Measurements from ENCODE around the gene AEN.
"Not testable (repeated sequence)": the region's sequence is repeated elsewhere in the genome, so short reads cannot be mapped to it uniquely, and the experiment has no call there.

AEN gene

DNA sequence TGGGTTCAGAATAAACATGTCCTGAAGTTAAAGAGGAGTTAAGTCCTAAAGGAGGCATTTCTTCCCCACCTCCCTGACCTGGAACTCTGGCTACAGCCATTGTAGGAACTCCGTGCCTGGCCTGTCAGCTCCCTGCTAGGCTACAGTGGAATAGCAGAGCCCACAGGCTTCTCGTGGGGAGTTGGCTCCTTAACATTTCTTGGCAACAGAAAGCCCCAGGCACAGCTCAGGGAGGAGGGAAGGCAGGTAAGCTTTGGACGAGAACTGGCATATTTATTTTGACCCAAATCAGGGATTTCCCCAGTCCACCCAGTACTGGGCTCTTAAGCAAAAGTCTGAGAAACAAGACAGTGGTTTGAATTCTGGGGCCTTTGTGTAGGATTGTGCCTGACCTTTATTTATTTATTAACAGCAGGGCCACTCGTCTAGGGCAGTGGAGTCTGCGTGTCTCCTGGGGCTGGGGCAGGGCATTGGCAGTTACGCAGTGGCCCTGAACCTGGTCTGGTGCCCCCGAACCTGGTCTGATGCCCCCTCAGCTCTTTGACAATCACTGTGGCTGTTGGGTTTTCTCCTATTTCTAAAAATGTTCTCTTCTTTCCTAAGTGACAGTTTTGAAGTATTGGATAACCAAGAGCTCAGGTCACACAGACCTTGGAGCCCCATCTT, 9.8 kb downstream of the AEN start:
- DNase-seq (ENCODE audit: low read depth in 2 of 2) = no peak

- DNase-seq (ENCODE audit: low read depth in 2 of 2) = no peak
Observed at GRCh38 chr15:88631464-88632028, 10.4 kb downstream of the AEN start.

DNA sequence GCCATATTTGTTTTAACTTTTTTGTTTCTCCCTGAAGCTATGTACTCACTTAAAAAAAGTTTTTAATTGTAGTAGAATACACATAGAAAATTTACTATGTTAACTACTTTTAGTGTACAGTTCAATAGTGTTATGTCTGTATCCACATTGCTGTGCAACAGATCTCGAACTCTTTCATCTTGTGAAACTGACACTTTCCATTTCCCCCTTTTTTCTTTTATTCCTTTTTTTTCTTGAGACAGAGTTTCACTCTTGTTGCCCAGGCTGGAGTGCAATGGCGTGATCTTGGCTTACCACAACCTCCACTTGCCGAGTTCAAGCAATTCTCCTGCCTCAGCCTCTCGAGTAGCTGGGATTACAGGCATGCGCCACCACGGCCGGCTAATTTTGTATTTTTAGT, 11.7 kb downstream of the AEN start:
- DNase-seq (ENCODE audit: low read depth in 2 of 2) = not testable (repeated sequence)

DNA sequence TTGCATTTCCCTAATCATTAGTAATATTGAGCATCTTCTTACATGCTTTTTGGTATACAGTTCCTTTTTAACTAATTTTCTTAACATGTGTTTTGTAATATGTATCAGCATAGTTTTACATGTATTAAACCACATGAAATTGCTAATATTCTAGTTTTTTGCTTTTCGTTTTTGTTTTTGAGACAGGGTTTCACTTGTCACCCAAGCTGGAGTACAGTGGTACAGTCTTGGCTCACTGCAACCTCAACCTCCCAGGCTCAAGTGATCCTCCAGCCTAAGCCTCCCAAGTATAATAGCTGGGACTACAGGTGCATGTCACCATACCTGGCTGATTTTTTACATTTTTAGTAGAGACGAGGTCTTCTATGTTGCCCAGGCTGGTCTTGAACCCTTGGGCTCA, 13.3 kb downstream of the AEN start:
- no peak for DNase-seq (ENCODE audit: low read depth in 2 of 2)

- no peak for DNase-seq (ENCODE audit: low read depth in 2 of 2)
Observed at GRCh38 chr15:88635318-88635717, 14.2 kb downstream of the AEN start.

DNA sequence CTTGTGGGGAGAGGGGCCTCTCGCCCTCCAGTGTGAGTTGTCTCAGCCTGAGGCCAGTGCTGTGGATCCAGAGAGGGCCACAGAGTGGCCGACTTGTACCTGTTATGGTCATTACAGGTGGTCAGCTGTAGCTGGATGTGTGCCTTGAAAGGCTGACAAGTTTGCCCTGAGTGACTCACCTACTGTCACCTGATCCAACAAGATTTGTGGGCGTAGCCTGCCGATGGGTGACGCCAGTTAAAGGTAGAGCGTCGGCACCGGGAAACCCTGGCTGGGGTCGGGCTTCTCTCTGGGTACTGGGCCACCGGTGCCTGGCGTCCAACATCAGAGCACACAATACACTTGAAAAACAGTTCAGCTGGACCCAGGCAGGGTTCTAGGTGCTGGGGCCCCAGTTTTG, 14.9 kb downstream of the AEN start:
- no peak for DNase-seq (ENCODE audit: low read depth in 2 of 2)

DNA sequence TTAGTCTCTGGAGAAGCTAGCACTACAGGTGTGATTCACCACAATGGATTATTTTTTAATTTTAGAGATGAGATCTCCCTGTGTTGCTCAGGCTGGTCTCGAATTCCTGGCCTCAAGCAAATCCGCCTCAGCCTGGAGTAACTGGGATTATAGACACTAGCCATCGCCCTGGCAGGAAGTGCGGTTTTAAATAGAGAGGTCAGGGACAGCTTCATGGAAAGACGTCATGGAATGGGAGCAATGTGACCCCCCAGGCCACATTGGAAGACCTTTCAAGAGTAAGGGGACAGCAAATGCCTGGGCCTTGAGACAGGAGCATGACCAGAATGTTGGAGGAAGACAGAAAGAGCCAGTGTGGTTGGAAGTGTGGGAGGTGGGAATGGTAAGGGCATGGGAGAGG, 15.5 kb downstream of the AEN start:
- DNase-seq (ENCODE audit: low read depth in 2 of 2) = no peak

- DNase-seq (ENCODE audit: low read depth in 2 of 2) = no peak
Observed at GRCh38 chr15:88637436-88637835, 16.3 kb downstream of the AEN start.

- no peak for DNase-seq (ENCODE audit: low read depth in 2 of 2)
Observed at GRCh38 chr15:88637841-88638625, 16.9 kb downstream of the AEN start.

DNA sequence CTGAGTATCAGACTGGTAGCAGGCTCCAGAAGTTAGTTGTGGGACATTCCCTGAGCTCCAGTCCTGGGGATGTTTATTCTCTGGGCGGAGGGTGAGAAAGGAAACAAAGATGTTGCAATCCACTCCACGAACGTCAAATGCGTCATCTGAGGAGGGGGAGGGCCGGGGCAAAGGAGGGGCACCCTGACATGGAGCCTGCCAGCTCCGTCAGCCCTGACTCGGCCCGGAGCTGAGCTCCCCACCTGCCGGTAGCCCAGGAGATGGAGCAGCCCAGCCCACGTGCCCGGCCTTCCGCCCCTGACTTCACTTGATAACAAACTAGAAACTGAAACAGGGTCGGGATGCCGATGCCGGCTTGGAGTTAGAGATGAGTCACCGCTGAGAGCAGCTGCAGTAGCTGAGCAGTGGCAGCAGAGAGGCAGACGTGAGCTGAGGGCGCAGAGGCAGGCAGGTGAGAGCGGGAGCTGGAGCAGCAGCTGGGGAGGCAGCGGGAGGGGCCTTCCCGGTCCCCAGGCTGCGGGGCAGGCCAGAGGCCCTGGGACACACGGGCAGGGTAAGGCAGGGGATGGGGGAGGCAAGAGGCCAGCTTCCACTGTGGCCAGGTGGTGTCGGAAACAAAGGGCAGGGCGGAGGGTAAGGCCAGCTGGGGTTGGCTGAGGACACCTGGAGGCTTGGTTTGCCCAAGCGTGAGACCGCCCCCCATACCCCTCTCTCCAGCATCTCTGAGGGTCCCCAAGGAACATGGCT, 17.7 kb downstream of the AEN start, which contains the start of gene ISG20:
TSS of gene ISG20 (plus strand) at position 391 of the 747 bp plus-strand sequence. CDS start at position 742, 351 bp downstream.
- DNase-seq (ENCODE audit: low read depth in 2 of 2) = peak; percentile 87 to 94

GRCh38 chr15:88641959-88642452, 20.9 kb downstream of the AEN start:
- no peak for DNase-seq (ENCODE audit: low read depth in 2 of 2)

GRCh38 chr15:88642514-88642913, 21.4 kb downstream of the AEN start:
- not testable (repeated sequence) for DNase-seq (ENCODE audit: low read depth in 2 of 2)

- DNase-seq (ENCODE audit: low read depth in 2 of 2) = no peak
Observed at GRCh38 chr15:88644741-88645140, 23.6 kb downstream of the AEN start.

DNA sequence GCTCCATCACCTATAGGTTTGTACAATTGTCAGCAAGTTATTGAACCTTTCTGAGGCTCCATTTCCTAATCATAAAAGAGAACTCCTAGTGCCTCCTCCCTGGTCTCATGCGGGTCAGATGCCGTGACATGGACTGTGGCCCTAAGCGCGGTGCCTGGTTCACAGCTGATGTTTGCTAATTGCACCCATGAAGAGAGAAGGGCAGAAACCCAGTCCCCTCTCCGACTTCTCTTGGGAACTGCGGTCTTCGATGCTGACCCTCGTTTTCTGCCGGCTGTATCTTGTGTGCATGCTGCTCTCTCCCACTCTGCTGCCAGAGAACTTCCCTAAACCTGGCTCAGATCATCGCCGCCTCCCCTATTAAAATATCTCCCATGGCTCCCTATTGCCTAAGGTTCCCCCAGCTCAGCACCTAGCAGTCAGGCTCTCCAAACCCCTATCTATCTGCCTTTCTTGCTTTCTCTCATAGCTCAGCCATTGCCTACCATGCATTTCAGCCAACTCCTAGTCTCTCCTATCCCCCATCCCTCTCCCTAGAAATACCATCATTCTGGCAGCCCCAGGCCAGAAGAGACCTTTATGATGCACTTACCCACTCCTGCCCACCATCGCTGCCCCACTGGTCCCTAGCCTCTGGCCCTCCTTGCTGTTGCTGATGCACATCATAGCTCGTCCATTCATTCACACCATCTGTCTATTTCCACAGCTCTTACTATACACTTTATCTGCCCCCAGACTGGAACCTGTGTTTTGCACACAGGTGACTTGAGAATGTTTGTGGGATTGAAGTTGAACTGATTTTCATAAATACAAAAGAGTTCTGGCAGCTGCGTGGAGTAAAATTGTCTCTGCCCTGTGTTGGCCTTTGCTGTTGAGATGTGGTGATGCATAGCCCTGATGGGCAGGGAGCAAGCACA, 24.3 kb downstream of the AEN start:
- DNase-seq (ENCODE audit: low read depth in 2 of 2) = no peak

- no peak for DNase-seq (ENCODE audit: low read depth in 2 of 2)
Observed at GRCh38 chr15:88646088-88646405, 24.9 kb downstream of the AEN start.

GRCh38 chr15:88646951-88647350, 25.8 kb downstream of the AEN start:
- no peak for DNase-seq (ENCODE audit: low read depth in 2 of 2)

- DNase-seq (ENCODE audit: low read depth in 2 of 2) = no peak
Observed at GRCh38 chr15:88647351-88648105, 26.4 kb downstream of the AEN start.

GRCh38 chr15:88648357-88649214, 27.4 kb downstream of the AEN start:
- no peak for DNase-seq (ENCODE audit: low read depth in 2 of 2)

DNA sequence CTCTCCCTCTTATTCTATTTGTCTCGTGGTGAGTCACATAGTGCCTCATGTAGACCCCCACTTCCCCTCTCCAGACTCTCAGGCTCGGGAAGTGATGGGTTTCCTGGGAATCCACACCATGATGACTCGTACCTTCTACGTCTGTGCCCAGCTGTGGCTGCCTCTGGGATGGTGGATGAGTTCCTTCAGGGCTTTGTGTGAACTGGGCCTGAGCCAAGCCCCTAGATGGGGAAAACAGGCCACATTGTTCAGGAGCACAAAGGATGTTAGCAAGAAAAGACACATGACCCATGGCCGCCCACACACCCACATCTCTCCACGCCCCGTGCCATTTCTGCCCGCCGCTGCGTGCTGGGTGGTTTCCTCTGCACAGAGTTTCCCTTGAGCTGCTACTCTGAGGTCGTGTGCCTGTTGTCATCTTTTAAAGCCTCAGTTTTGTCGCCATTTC, 28.2 kb downstream of the AEN start:
- peak; percentile 65 to 71 for DNase-seq (ENCODE audit: low read depth in 2 of 2)
